Hematopoietic multipotent progenitor cell (in vitro differentiated cells): ENCODE results near the gene SURF6. TPM values are rescaled to one million over a fixed set of nuclear protein-coding genes. Genes with fewer than 3 reads are reported as not detected.

Experiments used
- DNase-seq, 3 donors: peaks; one replicate each; pipeline ENCODE4 v3.0.0-alpha.2; 2011 to 2015; ENCODE audit warnings: low read depth in 2 of 3, low spot score in 2 of 3
- total RNA-seq: library from RNA; depleted of rRNA; stranded (reverse); fragments of >200 nt; gene quantifications from one replicate; pipeline ENCODE4 v1.2.3, GENCODE V29; 2012

SURF6 gene
- total RNA-seq, 1 donor, result 19.4 TPM

GRCh38 chr9:133368249-133368881 is 32.4 kb upstream of the SURF6 start:
- DNase-seq, result no peak

DNA sequence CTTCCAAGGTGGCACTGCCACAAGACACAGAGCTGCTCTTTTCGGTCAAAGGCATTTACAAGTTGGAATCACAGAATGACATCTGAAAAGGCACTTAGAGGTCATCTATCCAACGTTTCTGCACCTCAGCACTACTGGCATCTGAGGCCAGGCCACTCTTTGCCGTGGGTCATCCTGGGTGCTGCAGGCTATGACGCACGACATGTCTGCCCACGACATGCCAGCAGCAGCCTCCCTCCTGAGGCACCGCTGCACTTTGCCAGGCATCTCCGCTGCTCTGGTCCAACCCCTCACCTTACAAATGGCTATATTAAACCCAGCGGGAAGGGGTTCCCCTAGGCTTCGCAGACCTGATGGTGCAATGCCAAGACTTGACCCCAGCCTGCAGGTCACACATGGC is 31.8 kb upstream of the SURF6 start:
- no peak for DNase-seq

DNA sequence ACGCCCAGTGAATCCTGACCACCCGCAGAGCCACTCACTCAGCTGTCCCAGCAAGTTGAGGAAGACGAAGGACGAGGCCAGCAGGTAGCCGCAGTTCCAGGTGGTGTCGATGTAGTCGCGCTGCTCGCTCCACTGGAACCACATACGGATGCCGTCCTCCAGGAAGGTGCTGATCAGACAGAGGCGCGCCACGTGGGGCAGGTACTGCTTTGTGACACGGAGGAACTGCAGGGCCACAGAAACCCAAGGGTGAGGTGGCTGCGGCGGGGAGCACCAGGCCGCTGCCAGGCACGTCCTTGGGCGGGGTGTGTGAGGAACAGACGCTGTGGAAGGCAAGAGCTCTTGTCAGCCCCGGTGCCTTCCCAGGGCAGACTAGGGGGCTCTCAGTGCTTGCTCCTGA is 31.2 kb upstream of the SURF6 start:
- no peak for DNase-seq

DNA sequence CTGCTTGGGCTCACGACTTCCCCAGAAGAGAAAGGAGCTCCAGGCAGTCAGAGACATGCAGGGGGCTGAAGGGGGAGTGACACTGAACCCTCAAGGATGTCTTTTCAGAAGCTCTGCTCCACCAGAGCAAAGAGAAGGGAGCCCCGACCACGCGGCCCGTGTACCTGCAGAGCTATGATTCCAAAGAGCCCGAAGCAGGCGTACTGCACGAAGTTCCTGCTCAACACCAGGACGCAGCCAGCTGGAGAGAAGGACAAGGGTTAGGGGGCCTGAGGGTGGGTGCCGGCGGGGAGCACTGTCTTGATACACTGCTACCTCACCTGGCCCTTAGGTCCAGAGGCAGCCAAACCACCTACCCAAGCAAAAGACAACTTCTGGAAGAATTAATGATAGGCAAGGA is 30.4 kb upstream of the SURF6 start:
- no peak for DNase-seq

- DNase-seq, result no peak
Observed at GRCh38 chr9:133362359-133363044, 26.5 kb upstream of the SURF6 start.

- DNase-seq, result no peak
Observed at GRCh38 chr9:133361507-133362092, 25.6 kb upstream of the SURF6 start.

- DNase-seq, result no peak
Observed at GRCh38 chr9:133360400-133361393, 24.7 kb upstream of the SURF6 start.

DNA sequence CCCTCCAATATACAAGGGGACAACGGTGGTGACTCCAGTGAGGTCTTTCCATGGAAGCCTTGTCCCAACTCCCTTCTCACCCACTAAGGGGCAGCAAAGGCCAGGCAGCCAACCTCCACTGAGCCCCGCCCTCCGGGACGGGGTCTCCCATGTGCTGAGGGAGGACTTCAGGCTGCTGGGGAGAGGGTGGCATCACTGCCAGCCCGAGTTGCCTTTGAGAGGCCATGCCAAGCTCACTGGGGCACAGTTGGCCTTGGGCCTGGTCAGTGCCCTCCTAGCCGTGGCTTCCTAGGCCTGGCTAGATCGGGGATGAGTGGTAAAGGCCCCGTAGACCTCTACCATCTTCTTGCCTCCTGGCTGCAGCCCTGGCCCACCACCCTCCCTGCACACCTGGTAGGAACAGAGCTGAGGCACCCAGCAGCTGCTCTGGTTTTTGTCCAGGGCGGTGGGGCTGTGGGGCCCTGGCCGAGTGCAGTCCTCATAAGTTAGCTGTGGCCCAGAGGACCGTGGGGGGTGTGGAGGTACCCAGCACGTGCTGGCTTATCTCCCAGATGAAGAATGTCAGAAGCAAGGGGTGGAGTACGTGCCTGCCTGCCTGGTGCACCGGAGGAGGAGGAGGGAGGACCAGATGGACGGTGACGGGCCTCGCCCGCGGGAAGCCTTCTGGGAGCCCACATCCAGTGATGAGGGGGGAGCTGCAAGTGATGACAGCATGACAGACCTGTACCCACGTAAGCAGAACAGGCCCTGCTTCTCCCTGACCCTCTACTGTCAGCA is 23.6 kb upstream of the SURF6 start:
- peak in 1 of 3 donors; percentile 40 for DNase-seq

DNA sequence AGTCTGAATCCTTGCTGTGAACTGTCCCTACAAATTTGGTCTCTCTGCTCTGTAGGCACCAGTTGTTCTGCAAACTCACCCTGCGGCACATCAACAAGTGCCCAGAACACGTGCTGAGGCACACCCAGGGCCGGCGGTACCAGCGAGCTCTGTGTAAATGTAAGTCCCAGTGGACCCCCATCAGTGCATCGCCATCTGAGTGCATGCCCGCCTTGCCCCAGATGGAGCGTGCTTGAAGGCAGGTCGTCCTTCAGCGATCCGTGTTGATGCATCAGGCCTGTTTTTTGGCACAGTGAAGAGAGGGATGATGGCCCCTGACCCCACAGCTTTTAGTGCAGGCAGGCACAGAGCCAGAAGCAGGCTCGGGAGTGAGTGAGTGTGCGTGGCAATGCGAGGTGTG is 21.7 kb upstream of the SURF6 start:
- DNase-seq, result no peak

DNA sequence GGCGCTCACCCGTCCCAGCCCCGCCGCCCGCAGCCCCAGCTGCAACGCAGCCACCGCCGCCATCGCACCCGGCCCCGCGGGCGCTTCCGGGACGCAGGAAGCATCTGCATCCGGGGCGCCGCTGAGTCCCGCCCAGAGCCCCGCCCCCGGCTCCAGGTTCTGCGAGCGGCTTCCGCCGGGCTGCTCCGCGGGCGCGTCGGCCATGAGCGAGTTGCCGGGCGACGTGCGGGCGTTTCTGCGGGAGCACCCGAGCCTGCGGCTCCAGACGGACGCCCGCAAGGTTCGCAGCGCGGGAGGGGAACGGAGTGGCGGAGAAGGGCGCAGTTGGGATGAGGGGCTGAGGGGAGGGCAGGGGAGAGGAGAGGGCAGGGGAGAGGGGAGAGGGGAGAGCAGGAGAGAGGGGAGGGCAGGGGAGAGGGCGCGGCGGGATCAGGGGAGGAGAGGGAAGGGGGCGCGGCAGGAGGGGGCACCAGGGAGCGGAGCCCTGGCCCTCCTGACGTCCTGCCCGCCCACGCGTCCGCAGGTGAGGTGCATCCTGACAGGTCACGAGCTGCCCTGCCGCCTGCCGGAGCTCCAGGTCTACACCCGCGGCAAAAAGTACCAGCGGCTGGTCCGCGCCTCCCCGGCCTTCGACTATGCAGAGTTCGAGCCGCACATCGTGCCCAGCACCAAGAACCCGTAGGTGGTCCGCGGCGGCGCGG is 20.6 kb upstream of the SURF6 start, which contains the start of the genes SURF1 and SURF2:
Gene SURF1 (minus strand): TSS at position 97 of the 701 bp plus-strand sequence. CDS start 34 bp downstream, at position 63.
Gene SURF2 (plus strand): TSS at position 160 of the 701 bp plus-strand sequence. CDS start 43 bp downstream, at position 203.
- peak; percentile 72 to 78 (median 73) for DNase-seq

DNA sequence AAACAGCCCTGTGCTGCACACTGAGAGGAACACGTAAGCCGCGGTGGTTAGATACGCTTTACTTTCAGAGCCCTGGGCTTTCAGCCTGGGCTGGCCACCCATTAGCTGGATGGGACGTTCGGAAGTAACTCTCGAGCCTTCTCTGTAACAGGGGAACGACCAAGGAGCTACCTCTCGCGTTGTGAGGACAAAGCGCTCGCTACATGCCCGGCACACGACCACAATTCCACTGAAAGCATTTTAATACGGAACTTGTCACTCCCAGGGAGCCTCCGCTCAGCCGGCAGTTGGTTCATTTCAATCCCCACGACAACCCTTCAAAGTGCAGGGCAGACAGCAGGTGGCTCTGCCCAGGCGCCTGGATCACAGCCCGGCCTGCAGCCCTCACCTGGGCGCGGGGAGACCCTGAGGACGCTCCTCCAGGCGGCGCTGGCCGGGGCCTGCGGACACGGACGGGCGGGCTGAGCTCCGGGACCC is 19.9 kb upstream of the SURF6 start:
- DNase-seq, result peak in 2 of 3 donors; percentile 37 to 56

GRCh38 chr9:133354766-133355165 is 18.8 kb upstream of the SURF6 start:
- DNase-seq, result no peak

DNA sequence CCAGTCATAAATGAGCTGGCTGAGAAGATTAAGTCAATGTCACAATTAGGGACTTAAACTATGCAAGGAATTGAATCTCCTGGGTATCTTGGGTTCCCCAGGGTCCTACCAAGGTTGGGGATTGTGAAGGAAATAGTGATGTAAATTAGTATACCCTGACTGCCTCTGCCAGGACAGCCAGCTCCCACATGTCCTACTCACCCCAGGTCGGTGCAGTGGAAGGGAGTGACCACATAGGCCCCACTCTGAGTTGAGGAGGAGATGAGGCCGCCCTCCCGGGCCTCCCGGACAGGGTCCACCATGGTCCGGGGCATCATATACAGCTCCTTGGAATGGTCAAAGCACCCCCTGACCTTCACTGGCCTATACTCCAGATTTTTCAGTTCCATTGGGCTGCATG is 17.6 kb upstream of the SURF6 start:
- no peak for DNase-seq

DNA sequence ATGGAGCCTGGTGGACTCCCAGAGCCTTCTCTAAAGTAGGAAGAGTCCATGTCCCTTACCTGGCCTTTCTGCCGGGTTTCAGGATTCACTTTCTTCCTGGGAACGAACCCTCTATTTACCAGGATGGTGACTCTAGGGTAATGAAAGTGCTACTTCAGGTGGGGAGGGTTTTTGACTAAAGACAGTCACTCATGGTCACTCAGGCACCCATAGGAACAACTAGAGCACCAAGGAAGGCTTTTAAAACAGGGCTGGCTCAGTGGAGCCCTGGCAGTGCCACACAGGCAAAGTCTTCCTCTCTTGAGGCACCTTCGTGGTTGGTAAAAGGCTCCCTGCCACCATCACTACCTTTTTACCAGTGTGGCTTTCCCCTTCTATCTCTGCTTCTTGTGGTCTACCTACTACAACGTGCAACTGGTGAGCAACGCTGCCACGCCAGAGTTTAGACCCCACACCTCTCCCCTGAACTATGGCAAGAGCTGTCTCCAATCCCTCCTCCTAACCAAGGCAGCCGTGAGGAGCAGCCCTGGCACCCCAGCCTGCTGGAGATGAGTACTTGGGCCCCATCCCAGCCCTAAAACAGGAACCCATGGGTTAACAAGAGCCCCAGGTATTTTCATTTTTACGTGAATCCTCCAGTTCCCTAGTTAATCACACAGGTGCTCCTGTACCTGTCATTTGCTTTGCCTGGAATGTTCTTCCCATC is 16.8 kb upstream of the SURF6 start:
- no peak for DNase-seq

DNA sequence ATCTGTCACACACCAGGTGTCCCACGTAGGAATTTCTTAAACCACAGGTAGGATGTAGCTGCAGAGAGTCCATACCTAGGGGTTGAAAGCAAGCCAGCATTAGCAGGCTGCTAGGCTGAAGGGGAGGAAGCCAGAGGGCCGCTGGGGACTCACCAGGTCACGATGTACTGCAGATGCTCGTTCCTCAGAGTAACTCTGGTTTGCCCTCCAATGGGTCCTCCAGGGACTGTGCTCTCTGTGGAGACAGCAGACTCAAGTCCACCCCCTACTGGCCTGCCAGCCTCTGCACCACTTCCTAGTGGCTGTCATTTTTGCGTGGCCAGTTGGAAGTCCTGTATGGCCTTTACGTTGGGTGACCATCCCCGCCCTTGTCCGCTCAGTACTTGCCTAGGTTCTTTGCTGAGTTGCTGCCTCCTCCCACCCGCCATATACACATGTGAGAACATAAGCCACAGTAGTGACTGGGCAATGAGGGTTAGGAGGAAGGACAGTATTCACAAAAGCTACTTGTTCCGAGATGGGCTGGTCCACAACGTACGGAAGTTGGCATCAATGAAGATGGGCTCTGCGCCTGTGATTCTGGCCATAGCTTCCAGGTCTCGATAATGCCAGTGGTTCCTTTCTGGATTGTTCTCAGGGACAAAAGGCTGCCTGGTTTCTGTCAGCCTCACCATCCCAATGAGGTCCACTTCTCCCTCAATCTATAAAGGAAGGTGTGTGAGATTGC is 16.1 kb upstream of the SURF6 start:
- DNase-seq, result peak in 1 of 3 donors; percentile 51

DNA sequence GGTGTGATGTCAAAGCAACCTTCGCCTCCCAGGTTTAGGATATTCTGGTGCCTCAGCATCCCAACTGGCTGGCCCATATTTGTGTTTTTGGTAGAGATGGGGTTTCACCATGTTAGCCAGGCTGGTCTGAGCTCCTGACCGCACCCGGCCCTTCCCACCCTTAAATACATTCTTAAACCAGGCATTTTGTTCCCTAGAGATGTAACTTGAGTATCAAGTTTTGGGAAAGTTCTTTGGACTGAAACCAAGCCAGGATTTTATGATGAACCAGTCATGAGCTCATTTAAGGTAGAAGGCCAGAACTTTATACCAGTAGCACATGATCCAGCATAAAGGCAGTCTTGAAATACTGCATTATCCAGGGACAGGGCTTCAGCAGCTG is 15.5 kb upstream of the SURF6 start:
- DNase-seq, result no peak

DNA sequence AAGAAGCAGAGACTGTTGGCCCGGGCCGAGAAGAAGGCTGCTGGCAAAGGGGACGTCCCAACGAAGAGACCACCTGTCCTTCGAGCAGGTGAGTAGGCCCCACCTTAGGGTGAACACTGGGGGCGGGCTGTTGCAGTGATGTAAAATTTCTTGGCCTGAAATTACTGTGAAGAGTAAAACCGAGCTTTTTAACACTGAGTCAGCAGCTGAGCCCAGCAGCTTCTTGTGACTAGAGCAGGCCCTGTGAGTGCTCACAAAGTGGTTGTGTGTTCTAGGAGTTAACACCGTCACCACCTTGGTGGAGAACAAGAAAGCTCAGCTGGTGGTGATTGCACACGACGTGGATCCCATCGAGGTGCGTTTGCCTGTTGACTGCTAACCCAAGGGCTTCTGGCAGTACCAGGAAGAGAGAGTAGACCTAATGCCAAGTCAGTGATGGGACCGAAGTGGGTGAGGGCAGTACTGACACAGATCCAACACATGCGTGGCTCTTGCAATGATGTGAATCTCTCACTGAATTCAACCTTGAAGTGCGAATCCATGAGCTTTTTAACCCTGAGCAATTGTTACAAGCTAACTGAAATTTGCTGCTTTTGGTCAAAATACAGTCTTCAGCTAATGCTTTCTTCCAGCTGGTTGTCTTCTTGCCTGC is 14.1 kb upstream of the SURF6 start:
- no peak for DNase-seq
